Activated naive CD8-positive, alpha-beta T cell treated with anti-CD3 and anti-CD28 coated beads, Interleukin-2, amount 10 ng/mL, durations not matched to agents 7 days and 5 days (primary cell): ENCODE data around the gene PRKCA. TPM values are rescaled to one million over a fixed set of nuclear protein-coding genes. Genes with fewer than 3 reads are reported as not detected.
A peak's percentile ranks its signal among the peaks of the same experiment; 100 is the strongest.

Experiments
- ATAC-seq: fragments of 150-1000 bp; cut with Tn5 transposase; one replicate; pipeline ENCODE4 v1.10.0; 2021; ENCODE audit warnings: low read depth, moderate library complexity
- POLR2A ChIA-PET: fragments of 350-600 bp; sonication (Branson Sonifier 250); formaldehyde crosslinking; loops from one replicate; lab custom pipeline; 2021; ENCODE audit warnings: antibody characterized with exemption; lab: Charles Lee
- DNase-seq: peaks from one replicate; pipeline ENCODE4 v3.0.0; 2021
- H3K27ac Mint-ChIP-seq: one replicate; pipeline ENCODE4 v1.8.0; 2022; ENCODE audit warnings: mild to moderate bottlenecking, mixed read lengths
- H3K27me3 Mint-ChIP-seq: one replicate; pipeline ENCODE4 v1.8.0; 2022; ENCODE audit warnings: mild to moderate bottlenecking, moderate library complexity, mixed read lengths
- H3K36me3 Mint-ChIP-seq: one replicate; pipeline ENCODE4 v1.8.0; 2021; ENCODE audit warnings: mild to moderate bottlenecking, mixed read lengths
- H3K4me1 Mint-ChIP-seq: one replicate; pipeline ENCODE4 v1.8.0; 2021; ENCODE audit warnings: mixed read lengths
- H3K4me3 Mint-ChIP-seq: one replicate; pipeline ENCODE4 v1.8.0; 2022; ENCODE audit warnings: mild to moderate bottlenecking, moderate library complexity, mixed read lengths
- H3K9me3 Mint-ChIP-seq: one replicate; pipeline ENCODE4 v1.8.0; 2021; ENCODE audit warnings: mixed read lengths
- total RNA-seq, 2 experiments: library from RNA; stranded (reverse); gene quantifications; one replicate each; pipeline ENCODE4 v1.2.3, GENCODE V29; 2021

PRKCA gene
- total RNA-seq, 2 experiments from 2014 or later = 66.1 to 66.5 TPM

- H3K27me3 Mint-ChIP-seq = no peaks in the 10 kb centered on the region
- peaks cover 21% of the 10 kb centered on the region for H3K36me3 Mint-ChIP-seq
- DNase-seq (no peak), ATAC-seq (no peak)
- POLR2A ChIA-PET = interaction anchor here (0.8 kb wide), 1 partner anchor 17 kb away, joined by 3 read pairs; no protein-coding TSS in a partner anchor
- peaks cover 5% of the 10 kb centered on the region for H3K4me1 Mint-ChIP-seq
- no peaks in the 10 kb centered on the region for H3K9me3 Mint-ChIP-seq
- H3K4me3 Mint-ChIP-seq = no peak overlapping the region
- H3K27ac Mint-ChIP-seq = no peak overlapping the region
Observed at GRCh38 chr17:66687570-66688284, 385.3 kb downstream of the PRKCA start.

- Mint-ChIP-seq H3K4me3 (no peak overlapping the region), H3K27ac (no peak overlapping the region)
Observed at GRCh38 chr17:66689221-66689620, 386.8 kb downstream of the PRKCA start.

GRCh38 chr17:66690166-66690565, 387.8 kb downstream of the PRKCA start:
- peaks cover 5% of the 10 kb centered on the region for H3K4me1 Mint-ChIP-seq
- POLR2A ChIA-PET = no interaction called here
- H3K9me3 Mint-ChIP-seq = no peaks in the 10 kb centered on the region
- DNase-seq = no peak
- no peak overlapping the region for H3K27ac Mint-ChIP-seq
- peaks cover 36% of the 10 kb centered on the region for H3K36me3 Mint-ChIP-seq
- H3K27me3 Mint-ChIP-seq = no peaks in the 10 kb centered on the region
- no peak overlapping the region for H3K4me3 Mint-ChIP-seq
- no peak for ATAC-seq

More at GRCh38 chr17:66689221-66689620, 386.8 kb downstream of the PRKCA start:
- no peak for ATAC-seq
- Mint-ChIP-seq H3K36me3 (peaks cover 28% of the 10 kb centered on the region), H3K9me3 (no peaks in the 10 kb centered on the region), H3K4me1 (peaks cover 5% of the 10 kb centered on the region), H3K27me3 (no peaks in the 10 kb centered on the region)
- POLR2A ChIA-PET = no interaction called here
- DNase-seq = no peak

GRCh38 chr17:66691644-66692420, 389.4 kb downstream of the PRKCA start:
- no peaks in the 10 kb centered on the region for H3K27me3 Mint-ChIP-seq

GRCh38 chr17:66692421-66692690, 389.9 kb downstream of the PRKCA start:
- POLR2A ChIA-PET = no interaction called here
- Mint-ChIP-seq H3K4me3 (no peak overlapping the region), H3K27me3 (no peaks in the 10 kb centered on the region), H3K4me1 (peaks cover 5% of the 10 kb centered on the region), H3K9me3 (peaks cover 5% of the 10 kb centered on the region), H3K27ac (no peak overlapping the region), H3K36me3 (peaks cover 51% of the 10 kb centered on the region)
- no peak for DNase-seq
- ATAC-seq = no peak

More at GRCh38 chr17:66691644-66692420, 389.4 kb downstream of the PRKCA start:
- POLR2A ChIA-PET = no interaction called here
- H3K36me3 Mint-ChIP-seq = peaks cover 49% of the 10 kb centered on the region
- H3K9me3 Mint-ChIP-seq = peaks cover under 1% of the 10 kb centered on the region
- H3K27ac Mint-ChIP-seq = peak overlapping the region; percentile 12
- DNase-seq (no peak), ATAC-seq (no peak)
- H3K4me3 Mint-ChIP-seq = no peak overlapping the region
- H3K4me1 Mint-ChIP-seq = peaks cover 5% of the 10 kb centered on the region

GRCh38 chr17:66695098-66695497, 392.7 kb downstream of the PRKCA start:
- Mint-ChIP-seq H3K27me3 (no peaks in the 10 kb centered on the region), H3K9me3 (peaks cover 11% of the 10 kb centered on the region), H3K27ac (no peak overlapping the region), H3K4me1 (peaks cover 5% of the 10 kb centered on the region), H3K36me3 (peaks cover 62% of the 10 kb centered on the region), H3K4me3 (no peak overlapping the region)
- DNase-seq = no peak
- POLR2A ChIA-PET = interaction anchor here (0.6 kb wide), 1 partner anchor 15 kb away, joined by 4 read pairs; no protein-coding TSS in a partner anchor
- no peak for ATAC-seq

- no peaks in the 10 kb centered on the region for H3K4me1 Mint-ChIP-seq
- no peaks in the 10 kb centered on the region for H3K27me3 Mint-ChIP-seq
- H3K9me3 Mint-ChIP-seq = peaks cover 11% of the 10 kb centered on the region
- POLR2A ChIA-PET = no interaction called here
- no peak for ATAC-seq
- DNase-seq = no peak
- H3K36me3 Mint-ChIP-seq = peaks cover 57% of the 10 kb centered on the region
- H3K27ac Mint-ChIP-seq = no peak overlapping the region
- no peak overlapping the region for H3K4me3 Mint-ChIP-seq
Observed at GRCh38 chr17:66698270-66698669, 395.9 kb downstream of the PRKCA start.

GRCh38 chr17:66701462-66701861, 399.0 kb downstream of the PRKCA start:
- ATAC-seq = no peak
- peaks cover 37% of the 10 kb centered on the region for H3K36me3 Mint-ChIP-seq
- POLR2A ChIA-PET = no interaction called here
- H3K4me3 Mint-ChIP-seq = no peak overlapping the region
- no peaks in the 10 kb centered on the region for H3K27me3 Mint-ChIP-seq
- DNase-seq = no peak
- peaks cover 11% of the 10 kb centered on the region for H3K9me3 Mint-ChIP-seq
- no peak overlapping the region for H3K27ac Mint-ChIP-seq
- H3K4me1 Mint-ChIP-seq = peaks cover 6% of the 10 kb centered on the region

GRCh38 chr17:66702106-66702936, 399.9 kb downstream of the PRKCA start:
- Mint-ChIP-seq H3K4me3 (no peak overlapping the region), H3K36me3 (peaks cover 29% of the 10 kb centered on the region), H3K9me3 (peaks cover 6% of the 10 kb centered on the region), H3K27ac (no peak overlapping the region), H3K4me1 (peaks cover 6% of the 10 kb centered on the region), H3K27me3 (no peaks in the 10 kb centered on the region)
- no peak for DNase-seq
- no peak for ATAC-seq
- POLR2A ChIA-PET = no interaction called here

GRCh38 chr17:66704858-66705520, 402.6 kb downstream of the PRKCA start:
- POLR2A ChIA-PET = interaction anchor here (0.6 to 1.3 kb wide), 2 partner anchors 17 to 127 kb away, joined by 3 to 5 read pairs; no protein-coding TSS in a partner anchor
- Mint-ChIP-seq H3K27me3 (no peaks in the 10 kb centered on the region), H3K36me3 (peaks cover 12% of the 10 kb centered on the region), H3K4me3 (no peak overlapping the region), H3K4me1 (peaks cover 6% of the 10 kb centered on the region), H3K9me3 (no peaks in the 10 kb centered on the region), H3K27ac (no peak overlapping the region)
- ATAC-seq (no peak), DNase-seq (no peak)

GRCh38 chr17:66706851-66707450, 404.5 kb downstream of the PRKCA start:
- no peak for DNase-seq
- Mint-ChIP-seq H3K36me3 (peaks cover 10% of the 10 kb centered on the region), H3K4me1 (peaks cover 8% of the 10 kb centered on the region), H3K9me3 (no peaks in the 10 kb centered on the region), H3K27me3 (no peaks in the 10 kb centered on the region), H3K4me3 (no peak overlapping the region), H3K27ac (no peak overlapping the region)
- ATAC-seq = no peak
- POLR2A ChIA-PET = no interaction called here

- ATAC-seq = no peak
Observed at GRCh38 chr17:66711401-66711800, 409.0 kb downstream of the PRKCA start.

More at GRCh38 chr17:66711401-66711800, 409.0 kb downstream of the PRKCA start:
- no peaks in the 10 kb centered on the region for H3K9me3 Mint-ChIP-seq
- peaks cover 7% of the 10 kb centered on the region for H3K36me3 Mint-ChIP-seq
- no peak for DNase-seq
- no peak overlapping the region for H3K27ac Mint-ChIP-seq
- no peaks in the 10 kb centered on the region for H3K27me3 Mint-ChIP-seq
- POLR2A ChIA-PET = no interaction called here
- no peak overlapping the region for H3K4me3 Mint-ChIP-seq
- H3K4me1 Mint-ChIP-seq = peaks cover 13% of the 10 kb centered on the region
